OCI-LY1 (cell line): Measurements from ENCODE around the gene GLG1.

ENCODE experiments used
- H2AFZ ChIP-seq: fragments of 200-600 bp; sonication (generic), shearing (Covaris generic); 2 replicates; pipeline ENCODE4 v1.6.0; 2014; ENCODE audit warnings: antibody characterized with exemption, mild to moderate bottlenecking, low read length
- H3F3A ChIP-seq: fragments of 200-600 bp; sonication (generic), shearing (Covaris generic); 2 replicates; pipeline ENCODE4 v1.6.0; 2014; ENCODE audit warnings: mild to moderate bottlenecking, antibody characterized with exemption, low read length, moderate library complexity; ENCODE audit not compliant: insufficient read depth
- H3K27ac ChIP-seq: fragments of 200-600 bp; sonication (generic); 2 replicates; pipeline ENCODE4 v1.5.1; 2014; ENCODE audit warnings: low read length, mixed run types, mild to moderate bottlenecking, low read depth; ENCODE audit not compliant: poor library complexity, severe bottlenecking
- H3K27me3 ChIP-seq: fragments of 200-600 bp; sonication (generic); 2 replicates; pipeline ENCODE4 v1.6.0; 2014; ENCODE audit warnings: antibody characterized with exemption, mild to moderate bottlenecking, low read length, moderate library complexity; ENCODE audit not compliant: insufficient read depth
- H3K36me3 ChIP-seq: fragments of 200-600 bp; sonication (generic); 2 replicates; pipeline ENCODE4 v1.6.1; 2014; ENCODE audit warnings: mild to moderate bottlenecking, antibody characterized with exemption, low read length, moderate library complexity, mixed read lengths; ENCODE audit not compliant: insufficient read depth
- H3K4me1 ChIP-seq: fragments of 200-600 bp; sonication (generic); 2 replicates; pipeline ENCODE4 v1.5.1; 2014; ENCODE audit warnings: mild to moderate bottlenecking, low read length, moderate library complexity; ENCODE audit not compliant: insufficient read depth, severe bottlenecking
- H3K4me2 ChIP-seq: fragments of 200-600 bp; sonication (generic), shearing (Covaris generic); 2 replicates; pipeline ENCODE4 v1.6.1; 2014; ENCODE audit warnings: low read length
- H3K4me3 ChIP-seq: fragments of 200-600 bp; sonication (generic); 2 replicates; pipeline ENCODE4 v1.5.1; 2014; ENCODE audit warnings: low read length, low read depth, mild to moderate bottlenecking, mixed read lengths; ENCODE audit not compliant: poor library complexity, severe bottlenecking
- H3K79me2 ChIP-seq: fragments of 200-600 bp; shearing (Covaris generic); 2 replicates; pipeline ENCODE4 v1.6.1; 2016; ENCODE audit warnings: mixed run types, low read length, mixed read lengths; ENCODE audit not compliant: insufficient read depth
- H3K9ac ChIP-seq: fragments of 200-600 bp; sonication (generic), shearing (Covaris generic); 2 replicates; pipeline ENCODE4 v1.6.1; 2014; ENCODE audit warnings: mild to moderate bottlenecking, low read length, mixed read lengths
- H3K9me2 ChIP-seq: fragments of 200-600 bp; sonication (generic), shearing (Covaris generic); 2 replicates; pipeline ENCODE4 v1.6.1; 2014; ENCODE audit warnings: low read depth, mild to moderate bottlenecking, low read length, mixed read lengths
- H3K9me3 ChIP-seq: fragments of 200-600 bp; shearing (Covaris generic); 2 replicates; pipeline ENCODE4 v1.6.1; 2014; ENCODE audit warnings: low read length, mixed read lengths
- H4K20me1 ChIP-seq: fragments of 200-600 bp; sonication (generic), shearing (Covaris generic); 2 replicates; pipeline ENCODE4 v1.6.0; 2016; ENCODE audit warnings: mild to moderate bottlenecking, low read length; ENCODE audit not compliant: insufficient read depth
- CTCF ChIP-seq: fragments of 200-600 bp; sonication (generic), shearing (Covaris generic); IDR thresholded peaks from 2 replicates; pipeline ENCODE4 v1.5.1; 2017; ENCODE audit warnings: mild to moderate bottlenecking, antibody characterized with exemption, low read length, moderate library complexity, mixed read lengths
- EZH2 ChIP-seq: fragments of 200-600 bp; sonication (generic), shearing (Covaris generic); IDR thresholded peaks from 2 replicates; pipeline ENCODE4 v1.8.0; 2017; ENCODE audit warnings: borderline replicate concordance, mixed run types, mild to moderate bottlenecking, antibody characterized with exemption, low read length, moderate library complexity, mixed read lengths

The GLG1 gene

GRCh38 chr16:74608944-74609343, 2.0 kb upstream of the GLG1 start:
- no peak overlapping the region for H3K27ac ChIP-seq
- no peak overlapping the region for H3K4me2 ChIP-seq
- no peaks in the 10 kb centered on the region for H3K27me3 ChIP-seq
- H3K9me3 ChIP-seq = no peaks in the 10 kb centered on the region
- no peaks in the 10 kb centered on the region for H3K36me3 ChIP-seq
- no peak overlapping the region for H3K4me3 ChIP-seq
- H3K4me1 ChIP-seq = peaks cover 24% of the 10 kb centered on the region
- TF ChIP-seq EZH2 = no peak
- TF ChIP-seq CTCF = no peak
- H4K20me1 ChIP-seq = no peaks in the 10 kb centered on the region
- no peak overlapping the region for H2AFZ ChIP-seq
- no peak overlapping the region for H3K9ac ChIP-seq
- no peaks in the 10 kb centered on the region for H3K9me2 ChIP-seq
- no peaks in the 10 kb centered on the region for H3F3A ChIP-seq
- peaks cover 25% of the 10 kb centered on the region for H3K79me2 ChIP-seq

DNA sequence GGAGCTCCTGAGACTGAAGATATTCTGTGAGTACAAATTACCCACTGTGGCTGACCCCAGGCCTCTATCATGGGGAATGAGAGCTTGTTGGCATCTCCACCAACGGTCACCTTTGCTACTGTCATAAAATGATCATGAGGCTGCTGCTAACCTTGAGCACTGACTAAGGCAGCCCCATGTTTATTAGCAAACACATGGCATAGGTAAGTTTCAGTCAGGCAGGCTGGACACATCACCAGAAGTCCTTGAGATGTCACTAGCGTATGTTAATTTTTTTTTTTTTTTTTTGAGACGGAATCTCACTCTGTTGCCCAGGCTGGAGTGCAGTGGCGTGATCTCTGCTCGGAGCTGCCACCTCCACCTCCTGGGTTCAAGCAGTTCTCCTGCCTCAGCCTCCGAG, 1.5 kb upstream of the GLG1 start:
- Histone ChIP-seq H3K4me3 (no peak overlapping the region), H4K20me1 (no peaks in the 10 kb centered on the region), H3K4me1 (peaks cover 29% of the 10 kb centered on the region), H3K9me3 (no peaks in the 10 kb centered on the region), H3K9me2 (no peaks in the 10 kb centered on the region), H3K9ac (no peak overlapping the region), H3F3A (no peaks in the 10 kb centered on the region), H3K27ac (no peak overlapping the region), H3K79me2 (peaks cover 31% of the 10 kb centered on the region), H3K4me2 (no peak overlapping the region), H3K27me3 (no peaks in the 10 kb centered on the region), H2AFZ (no peak overlapping the region), H3K36me3 (no peaks in the 10 kb centered on the region)
- no peak for TF ChIP-seq EZH2
- no peak for TF ChIP-seq CTCF

DNA sequence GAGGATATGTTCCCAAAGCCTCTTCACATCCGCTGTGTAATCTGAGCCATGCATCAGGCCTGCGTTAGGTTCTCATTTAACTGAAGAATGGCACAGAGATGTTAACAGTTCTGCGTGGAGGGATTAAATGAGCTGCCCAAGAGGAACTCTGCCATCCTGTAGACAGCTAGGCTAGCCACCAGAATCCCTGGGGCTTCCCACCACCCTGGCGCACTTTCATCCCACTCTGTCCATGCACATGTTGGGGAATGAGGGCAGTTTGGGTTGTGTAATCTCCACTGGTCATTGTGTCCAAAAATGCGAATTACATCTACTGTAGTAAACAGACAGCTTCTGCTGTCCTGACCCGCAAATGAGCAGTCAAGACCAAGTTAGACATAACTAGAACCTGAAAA, 1.0 kb upstream of the GLG1 start:
- Histone ChIP-seq H2AFZ (no peak overlapping the region), H3K9me3 (no peaks in the 10 kb centered on the region), H3F3A (no peaks in the 10 kb centered on the region), H3K9ac (no peak overlapping the region), H3K27ac (no peak overlapping the region), H4K20me1 (no peaks in the 10 kb centered on the region), H3K4me3 (no peak overlapping the region), H3K4me1 (peaks cover 29% of the 10 kb centered on the region), H3K79me2 (peaks cover 33% of the 10 kb centered on the region), H3K36me3 (no peaks in the 10 kb centered on the region), H3K9me2 (no peaks in the 10 kb centered on the region), H3K4me2 (no peak overlapping the region), H3K27me3 (no peaks in the 10 kb centered on the region)
- no peak for TF ChIP-seq CTCF
- no peak for TF ChIP-seq EZH2
